ENCODE results near the gene RGS9.
A peak's percentile ranks its signal among the peaks of the same experiment; 100 is the strongest.

Gene RGS9

DNA sequence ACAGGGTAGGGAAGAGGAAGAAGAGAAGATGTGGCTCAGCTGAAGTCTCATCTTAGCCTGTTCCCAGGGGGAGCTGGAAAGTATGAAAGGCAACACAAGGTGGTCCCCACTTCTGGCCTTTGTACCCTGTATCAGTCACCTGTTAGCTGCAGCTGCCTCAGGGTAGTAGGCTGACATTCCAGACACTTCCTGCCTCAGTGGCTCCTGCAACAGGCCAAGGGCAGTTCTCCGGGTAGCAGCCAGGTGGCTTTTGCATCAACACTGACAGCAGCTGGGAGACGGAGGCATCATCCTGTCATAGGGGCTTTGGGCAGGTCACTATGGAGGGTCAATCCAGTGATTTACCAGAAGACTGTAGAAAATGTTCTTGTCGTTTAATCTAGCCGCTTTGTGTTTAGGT is 124.0 kb downstream of the RGS9 start:
- no peak for DNase-seq (ENCODE audit: low spot score)

DNA sequence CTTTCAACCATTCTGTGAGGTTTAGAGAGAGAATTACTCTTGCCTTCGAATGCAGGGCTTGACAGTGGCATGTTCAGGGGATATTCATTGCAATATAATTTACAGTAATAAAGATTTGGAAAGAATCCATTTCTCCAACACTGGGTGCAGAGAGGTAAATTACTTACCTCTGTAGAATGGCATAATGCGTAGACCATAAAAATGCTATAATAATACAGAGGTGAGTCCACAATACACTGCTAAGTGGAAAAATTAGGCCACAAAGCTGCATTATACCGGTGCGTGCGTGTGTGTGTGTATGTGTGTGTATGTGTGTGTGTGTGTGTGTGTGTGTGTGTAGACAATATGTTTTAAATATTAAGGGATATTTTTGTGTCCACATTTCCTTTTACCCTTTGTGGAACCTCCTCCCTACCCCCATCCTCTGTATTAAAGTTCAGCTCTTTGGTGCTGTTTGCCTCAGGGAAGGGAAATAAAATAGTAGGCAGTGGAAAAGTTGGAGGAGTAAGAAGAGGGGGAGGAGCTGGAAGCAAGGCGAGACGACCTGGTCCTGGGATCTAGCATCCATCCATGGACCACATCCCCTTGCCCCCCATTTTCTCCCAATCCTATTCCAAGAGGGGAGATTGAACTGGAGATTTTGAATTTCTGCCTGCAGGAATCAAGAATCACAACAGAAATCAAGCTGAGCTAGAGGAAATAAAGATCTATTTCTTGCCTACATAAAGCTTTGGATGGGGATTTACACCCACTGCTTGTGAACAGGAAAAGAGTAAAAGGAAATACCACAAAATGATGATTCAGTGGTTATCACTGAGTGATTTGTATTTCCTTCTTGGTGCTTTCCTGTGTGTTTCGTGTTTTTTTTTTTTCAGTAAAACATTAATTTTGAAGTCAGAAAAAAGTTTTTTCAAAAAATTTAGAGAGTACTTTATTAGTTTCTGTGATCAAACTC is 124.8 kb downstream of the RGS9 start:
- DNase-seq (ENCODE audit: low spot score): peak; percentile 13

DNA sequence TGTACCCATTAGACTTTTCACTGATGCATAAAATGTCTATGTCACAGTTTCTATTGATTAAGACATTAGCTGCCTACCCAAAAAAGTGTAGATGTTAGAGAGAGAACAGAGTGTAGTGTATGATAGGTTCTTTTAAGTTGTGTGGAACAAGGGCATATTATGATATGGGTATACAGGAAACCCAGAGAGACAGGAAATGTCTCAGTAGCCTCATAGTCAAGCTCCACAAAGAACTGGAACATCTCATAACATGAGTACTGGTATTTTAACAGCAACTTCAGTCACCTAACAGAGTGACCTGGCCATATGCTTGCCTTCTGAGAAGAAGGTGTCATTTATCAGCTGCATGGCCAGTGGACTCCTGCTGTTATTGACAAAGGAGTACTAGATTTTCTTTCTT is 128.1 kb downstream of the RGS9 start:
- DNase-seq (ENCODE audit: low spot score): no peak

DNA sequence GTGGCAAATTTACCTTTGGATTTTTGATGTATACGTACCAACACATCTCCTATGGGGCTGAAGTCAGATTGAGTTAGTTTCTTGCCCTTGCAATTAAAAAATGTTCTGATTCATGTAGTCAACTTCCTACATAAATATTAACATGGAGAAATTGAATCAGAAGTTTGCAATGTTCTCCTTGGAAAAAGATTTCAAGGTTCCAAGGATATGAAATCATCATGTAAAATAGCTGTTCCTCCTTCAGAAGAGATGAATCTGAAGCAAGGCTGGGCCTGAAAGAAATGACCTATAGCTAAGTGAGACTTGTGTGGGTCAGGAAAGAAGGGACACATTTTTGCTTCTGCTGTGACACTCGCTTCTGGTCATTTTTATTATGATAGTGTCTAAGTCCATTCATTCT is 131.7 kb downstream of the RGS9 start:
- DNase-seq (ENCODE audit: low spot score): no peak

DNA sequence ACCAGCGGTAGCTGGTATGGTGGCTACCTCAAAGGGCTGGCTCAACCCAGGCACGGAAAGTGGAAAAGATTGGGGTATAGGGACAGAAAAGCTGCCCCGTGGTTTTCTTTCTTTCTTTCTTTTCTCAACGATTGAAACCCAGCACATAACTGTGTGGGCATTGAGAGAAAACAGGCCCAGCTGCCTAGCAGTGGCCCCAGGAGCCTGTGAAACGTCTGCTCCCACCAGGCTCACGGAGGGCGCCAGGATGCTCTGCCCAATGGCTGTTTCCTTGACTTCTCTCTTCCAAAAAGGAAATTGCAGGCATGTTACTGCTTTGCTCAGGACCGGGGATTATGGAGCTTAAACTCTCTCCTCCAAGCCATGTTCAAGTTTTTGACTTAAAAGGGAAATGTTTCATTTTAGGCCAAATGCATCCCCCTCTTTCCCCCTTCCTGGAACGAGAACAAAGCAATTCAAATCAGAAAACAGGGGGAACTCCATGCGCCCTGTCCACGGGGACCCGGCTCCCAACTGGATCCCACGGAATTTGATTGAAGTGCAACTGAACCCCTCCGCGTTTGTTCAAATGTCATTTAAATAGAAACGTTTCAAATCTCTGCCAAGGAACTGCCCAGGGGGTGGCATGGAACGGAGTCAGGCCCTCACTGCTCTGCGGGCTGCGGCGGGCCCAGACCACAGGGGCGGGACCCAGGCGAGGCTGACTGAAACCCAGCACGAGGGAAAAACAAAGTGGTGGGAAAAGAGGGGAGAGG is 133.5 kb downstream of the RGS9 start:
- no peak for DNase-seq (ENCODE audit: low spot score)

DNA sequence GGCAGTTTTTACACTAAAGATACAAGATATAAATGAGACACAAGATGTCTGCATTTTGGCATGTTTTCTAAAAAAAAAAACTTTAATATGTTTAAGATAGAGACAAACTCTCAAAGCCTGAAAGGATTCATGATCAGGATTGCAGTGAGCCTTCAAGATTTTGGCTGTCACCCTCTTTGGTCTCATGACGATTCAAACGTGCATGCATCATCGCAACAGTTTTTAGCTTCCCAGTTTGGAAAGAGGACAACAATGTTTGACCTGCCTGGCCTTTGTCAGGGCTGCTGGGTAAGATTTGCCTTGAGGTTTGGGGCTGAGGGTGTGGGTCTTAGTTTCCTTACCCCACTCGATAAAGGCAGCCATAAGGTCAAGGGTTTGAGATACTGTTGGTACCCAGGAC is 134.1 kb downstream of the RGS9 start:
- no peak for DNase-seq (ENCODE audit: low spot score)
